ENCODE data around the gene CCL16. TPM values are rescaled to one million over a fixed set of nuclear protein-coding genes. Genes with fewer than 3 reads are reported as not detected.
"Not testable (repeated sequence)": the region's sequence is repeated elsewhere in the genome, so short reads cannot be mapped to it uniquely, and the experiment has no call there.

The CCL16 gene
- total and polyA plus RNA-seq, 4 donors: 0.20 to 0.30 (median 0.28) TPM; not detected in 1

GRCh38 chr17:36008998-36009665, 27.8 kb upstream of the CCL16 start:
- no peak overlapping the region for H3K4me3 ChIP-seq (ENCODE audit: low read depth, low read length)
- H3K9me3 ChIP-seq (ENCODE audit: control insufficient read depth, insufficient read depth, low read length): peaks cover 2% of the 10 kb centered on the region
- H3K27me3 ChIP-seq (ENCODE audit: control insufficient read depth, insufficient read depth, low read length): no peaks in the 10 kb centered on the region
- WGBS (ENCODE audit: insufficient coverage): 87% methylated on average over 7 of the region's 14 CpGs
- no peaks in the 10 kb centered on the region for H3K36me3 ChIP-seq (ENCODE audit: control insufficient read depth, insufficient read depth, low read length)
- no peak for DNase-seq (ENCODE audit: low read depth in 4 of 6, low spot score in 6 of 6)
- no peaks in the 10 kb centered on the region for H3K4me1 ChIP-seq (ENCODE audit: control insufficient read depth, insufficient read depth, low read length)
- no peak overlapping the region for H3K27ac ChIP-seq (ENCODE audit: low read depth, low read length)

GRCh38 chr17:36004594-36005108, 23.4 kb upstream of the CCL16 start:
- H3K4me1 ChIP-seq (ENCODE audit: control insufficient read depth, insufficient read depth, low read length): no peaks in the 10 kb centered on the region
- H3K4me3 ChIP-seq (ENCODE audit: low read depth, low read length): no peak overlapping the region
- no peak for DNase-seq (ENCODE audit: low read depth in 4 of 6, low spot score in 6 of 6)
- 46% methylated on average over 3 of the region's 4 CpGs for WGBS (ENCODE audit: insufficient coverage)
- H3K27ac ChIP-seq (ENCODE audit: low read depth, low read length): no peak overlapping the region
- no peaks in the 10 kb centered on the region for H3K36me3 ChIP-seq (ENCODE audit: control insufficient read depth, insufficient read depth, low read length)
- H3K9me3 ChIP-seq (ENCODE audit: control insufficient read depth, insufficient read depth, low read length): no peaks in the 10 kb centered on the region
- H3K27me3 ChIP-seq (ENCODE audit: control insufficient read depth, insufficient read depth, low read length): no peaks in the 10 kb centered on the region

GRCh38 chr17:36002631-36003030, 21.3 kb upstream of the CCL16 start:
- WGBS (ENCODE audit: insufficient coverage): 95% methylated on average over 5 of the region's 7 CpGs
- no peak for DNase-seq (ENCODE audit: low read depth in 4 of 6, low spot score in 6 of 6)
- H3K9me3 ChIP-seq (ENCODE audit: control insufficient read depth, insufficient read depth, low read length): no peaks in the 10 kb centered on the region
- no peaks in the 10 kb centered on the region for H3K36me3 ChIP-seq (ENCODE audit: control insufficient read depth, insufficient read depth, low read length)
- no peak overlapping the region for H3K4me3 ChIP-seq (ENCODE audit: low read depth, low read length)
- H3K4me1 ChIP-seq (ENCODE audit: control insufficient read depth, insufficient read depth, low read length): no peaks in the 10 kb centered on the region
- no peak overlapping the region for H3K27ac ChIP-seq (ENCODE audit: low read depth, low read length)
- no peaks in the 10 kb centered on the region for H3K27me3 ChIP-seq (ENCODE audit: control insufficient read depth, insufficient read depth, low read length)

GRCh38 chr17:36001862-36002603, 20.7 kb upstream of the CCL16 start:
- no peaks in the 10 kb centered on the region for H3K27me3 ChIP-seq (ENCODE audit: control insufficient read depth, insufficient read depth, low read length)
- H3K4me3 ChIP-seq (ENCODE audit: low read depth, low read length): no peak overlapping the region
- H3K9me3 ChIP-seq (ENCODE audit: control insufficient read depth, insufficient read depth, low read length): no peaks in the 10 kb centered on the region
- H3K36me3 ChIP-seq (ENCODE audit: control insufficient read depth, insufficient read depth, low read length): no peaks in the 10 kb centered on the region
- WGBS (ENCODE audit: insufficient coverage): 72% methylated on average over 4 of the region's 6 CpGs
- peak in 1 of 6 donors; percentile 2 for DNase-seq (ENCODE audit: low read depth in 4 of 6, low spot score in 6 of 6)
- no peaks in the 10 kb centered on the region for H3K4me1 ChIP-seq (ENCODE audit: control insufficient read depth, insufficient read depth, low read length)
- no peak overlapping the region for H3K27ac ChIP-seq (ENCODE audit: low read depth, low read length)

- H3K36me3 ChIP-seq (ENCODE audit: control insufficient read depth, insufficient read depth, low read length): no peaks in the 10 kb centered on the region
- no peaks in the 10 kb centered on the region for H3K9me3 ChIP-seq (ENCODE audit: control insufficient read depth, insufficient read depth, low read length)
- H3K4me3 ChIP-seq (ENCODE audit: low read depth, low read length): no peak within 1 kb of the TSS
- H3K4me1 ChIP-seq (ENCODE audit: control insufficient read depth, insufficient read depth, low read length): no peaks in the 10 kb centered on the region
- no peak for DNase-seq (ENCODE audit: low read depth in 4 of 6, low spot score in 6 of 6)
- no peak within 1 kb of the TSS for H3K27ac ChIP-seq (ENCODE audit: low read depth, low read length)
- H3K27me3 ChIP-seq (ENCODE audit: control insufficient read depth, insufficient read depth, low read length): no peaks in the 10 kb centered on the region
- 76% methylated on average over 4 of the region's 6 CpGs for WGBS (ENCODE audit: insufficient coverage)
These were observed 19.9 kb upstream of the CCL16 start, which contains the start of gene CCL15 for GRCh38 chr17:36001110-36001771. CCL15 (minus strand) TSS chr17:36001553; CDS start chr17:36001492, 61 bp downstream.

- Histone ChIP-seq H3K9me3 (ENCODE audit: control insufficient read depth, insufficient read depth, low read length) (no peaks in the 10 kb centered on the region), H3K27ac (ENCODE audit: low read depth, low read length) (no peak overlapping the region), H3K36me3 (ENCODE audit: control insufficient read depth, insufficient read depth, low read length) (no peaks in the 10 kb centered on the region), H3K27me3 (ENCODE audit: control insufficient read depth, insufficient read depth, low read length) (no peaks in the 10 kb centered on the region), H3K4me3 (ENCODE audit: low read depth, low read length) (no peak overlapping the region), H3K4me1 (ENCODE audit: control insufficient read depth, insufficient read depth, low read length) (no peaks in the 10 kb centered on the region)
- DNase-seq (ENCODE audit: low read depth in 4 of 6, low spot score in 6 of 6): no peak
- 91% methylated on average over 3 of the region's 6 CpGs for WGBS (ENCODE audit: insufficient coverage)
These were observed 19.4 kb upstream of the CCL16 start for GRCh38 chr17:36000732-36001109.

- Histone ChIP-seq H3K9me3 (ENCODE audit: control insufficient read depth, insufficient read depth, low read length) (no peaks in the 10 kb centered on the region), H3K4me3 (ENCODE audit: low read depth, low read length) (no peak overlapping the region), H3K4me1 (ENCODE audit: control insufficient read depth, insufficient read depth, low read length) (no peaks in the 10 kb centered on the region), H3K27ac (ENCODE audit: low read depth, low read length) (no peak overlapping the region), H3K27me3 (ENCODE audit: control insufficient read depth, insufficient read depth, low read length) (no peaks in the 10 kb centered on the region), H3K36me3 (ENCODE audit: control insufficient read depth, insufficient read depth, low read length) (no peaks in the 10 kb centered on the region)
- WGBS (ENCODE audit: insufficient coverage): 33% methylated on average over 1 of the region's 1 CpG
- no peak for DNase-seq (ENCODE audit: low read depth in 4 of 6, low spot score in 6 of 6)
These were observed 17.5 kb upstream of the CCL16 start for GRCh38 chr17:35998756-35999155.

GRCh38 chr17:35998018-35998545, 16.8 kb upstream of the CCL16 start:
- no peaks in the 10 kb centered on the region for H3K4me1 ChIP-seq (ENCODE audit: control insufficient read depth, insufficient read depth, low read length)
- no peaks in the 10 kb centered on the region for H3K9me3 ChIP-seq (ENCODE audit: control insufficient read depth, insufficient read depth, low read length)
- 86% methylated on average over 7 of the region's 11 CpGs for WGBS (ENCODE audit: insufficient coverage)
- DNase-seq (ENCODE audit: low read depth in 4 of 6, low spot score in 6 of 6): no peak
- H3K27me3 ChIP-seq (ENCODE audit: control insufficient read depth, insufficient read depth, low read length): no peaks in the 10 kb centered on the region
- no peaks in the 10 kb centered on the region for H3K36me3 ChIP-seq (ENCODE audit: control insufficient read depth, insufficient read depth, low read length)
- no peak overlapping the region for H3K27ac ChIP-seq (ENCODE audit: low read depth, low read length)
- H3K4me3 ChIP-seq (ENCODE audit: low read depth, low read length): no peak overlapping the region

- not testable (repeated sequence) for H3K9me3 ChIP-seq (ENCODE audit: control insufficient read depth, insufficient read depth, low read length); H3K4me3 ChIP-seq (ENCODE audit: low read depth, low read length); H3K27me3 ChIP-seq (ENCODE audit: control insufficient read depth, insufficient read depth, low read length); H3K4me1 ChIP-seq (ENCODE audit: control insufficient read depth, insufficient read depth, low read length); DNase-seq (ENCODE audit: low read depth in 4 of 6, low spot score in 6 of 6); H3K27ac ChIP-seq (ENCODE audit: low read depth, low read length); H3K36me3 ChIP-seq (ENCODE audit: control insufficient read depth, insufficient read depth, low read length)
- no CpG with 5 or more reads among the region's 2 CpGs for WGBS (ENCODE audit: insufficient coverage)
These were observed 14.0 kb upstream of the CCL16 start for GRCh38 chr17:35995346-35995745.
